Measurements from ENCODE around the gene HS3ST3A1.

The HS3ST3A1 gene

DNA sequence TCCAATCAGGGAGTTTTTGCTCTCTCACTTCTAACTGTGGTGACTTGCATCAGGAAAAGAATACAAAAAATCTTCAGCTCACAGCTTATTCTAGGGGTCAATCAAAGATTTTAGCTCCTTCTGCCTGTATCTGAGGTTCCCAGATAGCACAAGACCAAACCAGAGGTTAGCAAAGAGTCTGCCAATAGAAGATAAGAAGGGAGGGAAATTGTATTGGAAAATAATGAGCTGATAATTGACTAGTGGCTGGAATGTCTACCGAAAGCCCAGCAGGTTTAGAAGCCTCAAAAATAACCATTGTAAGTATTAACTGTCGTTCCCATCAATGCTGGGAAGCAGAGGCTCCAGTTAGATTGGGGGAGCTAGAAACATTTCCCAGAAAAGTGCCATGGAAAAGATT is 26.3 kb downstream of the HS3ST3A1 start:
- no peak for DNase-seq (ENCODE audit: low spot score)
- TF ChIP-seq, protein P1, sequence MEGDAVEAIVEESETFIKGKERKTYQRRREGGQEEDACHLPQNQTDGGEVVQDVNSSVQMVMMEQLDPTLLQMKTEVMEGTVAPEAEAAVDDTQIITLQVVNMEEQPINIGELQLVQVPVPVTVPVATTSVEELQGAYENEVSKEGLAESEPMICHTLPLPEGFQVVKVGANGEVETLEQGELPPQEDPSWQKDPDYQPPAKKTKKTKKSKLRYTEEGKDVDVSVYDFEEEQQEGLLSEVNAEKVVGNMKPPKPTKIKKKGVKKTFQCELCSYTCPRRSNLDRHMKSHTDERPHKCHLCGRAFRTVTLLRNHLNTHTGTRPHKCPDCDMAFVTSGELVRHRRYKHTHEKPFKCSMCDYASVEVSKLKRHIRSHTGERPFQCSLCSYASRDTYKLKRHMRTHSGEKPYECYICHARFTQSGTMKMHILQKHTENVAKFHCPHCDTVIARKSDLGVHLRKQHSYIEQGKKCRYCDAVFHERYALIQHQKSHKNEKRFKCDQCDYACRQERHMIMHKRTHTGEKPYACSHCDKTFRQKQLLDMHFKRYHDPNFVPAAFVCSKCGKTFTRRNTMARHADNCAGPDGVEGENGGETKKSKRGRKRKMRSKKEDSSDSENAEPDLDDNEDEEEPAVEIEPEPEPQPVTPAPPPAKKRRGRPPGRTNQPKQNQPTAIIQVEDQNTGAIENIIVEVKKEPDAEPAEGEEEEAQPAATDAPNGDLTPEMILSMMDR (IDR thresholded peaks at IDR 0.05; ENCODE audit: extremely low read depth, missing control alignments), result no peak

DNA sequence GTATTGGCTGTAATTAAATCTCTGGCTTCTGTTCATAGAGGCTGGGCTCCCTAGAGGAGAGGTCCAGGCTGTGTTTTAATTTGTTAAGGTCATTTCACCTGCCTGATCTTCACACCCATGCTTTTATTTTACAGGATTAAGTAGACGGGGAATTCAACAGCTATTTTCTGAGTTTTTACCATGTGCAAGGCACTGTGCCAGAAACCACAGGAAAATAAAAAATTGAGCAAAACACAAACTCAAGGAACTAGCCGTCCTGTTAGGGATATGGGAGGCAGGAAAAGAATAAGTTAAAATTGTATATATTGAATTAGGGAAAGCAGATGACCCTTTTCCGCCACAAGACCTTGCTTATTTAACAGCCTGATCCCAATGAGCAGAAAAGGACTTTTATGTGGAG is 29.1 kb downstream of the HS3ST3A1 start:
- TF ChIP-seq, protein P1 (IDR thresholded peaks at IDR 0.05; ENCODE audit: extremely low read depth, missing control alignments), result no peak
- no peak for DNase-seq (ENCODE audit: low spot score)

DNA sequence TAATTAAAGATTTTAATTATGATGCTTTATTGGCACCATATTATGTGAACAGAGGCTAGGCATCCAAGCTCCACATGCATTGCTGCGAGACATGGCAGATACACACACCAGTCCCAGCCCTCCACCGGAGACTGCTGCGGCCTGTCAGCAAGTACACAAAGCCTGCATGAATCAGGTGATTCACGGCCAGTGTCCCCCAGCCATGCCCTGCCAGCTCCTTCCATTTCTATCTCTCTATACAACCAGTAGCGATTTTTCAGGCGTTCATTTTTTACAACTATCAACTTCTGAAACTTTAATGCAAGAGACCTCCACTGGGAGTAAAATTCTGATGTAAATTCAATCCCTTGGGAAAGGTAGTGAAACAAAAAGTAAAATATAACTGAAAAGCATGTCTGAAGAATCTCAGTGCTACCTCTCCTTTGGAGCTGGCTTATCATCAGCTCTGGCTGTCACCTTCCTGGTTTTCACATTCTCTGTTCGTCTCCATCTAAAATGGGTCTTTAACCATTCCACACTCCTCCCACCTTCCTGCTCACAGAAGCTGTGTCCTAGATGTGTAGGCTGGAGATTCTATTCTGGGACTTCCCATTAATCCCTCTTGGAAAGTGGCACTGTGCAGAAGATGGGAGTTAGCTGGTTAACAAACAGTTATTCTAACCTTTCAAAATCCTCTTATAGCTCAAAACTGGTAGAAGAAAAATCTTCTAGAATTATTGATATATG is 32.2 kb downstream of the HS3ST3A1 start:
- no peak for DNase-seq (ENCODE audit: low spot score)
- TF ChIP-seq, protein P1 (IDR thresholded peaks at IDR 0.05; ENCODE audit: extremely low read depth, missing control alignments), result no peak

DNA sequence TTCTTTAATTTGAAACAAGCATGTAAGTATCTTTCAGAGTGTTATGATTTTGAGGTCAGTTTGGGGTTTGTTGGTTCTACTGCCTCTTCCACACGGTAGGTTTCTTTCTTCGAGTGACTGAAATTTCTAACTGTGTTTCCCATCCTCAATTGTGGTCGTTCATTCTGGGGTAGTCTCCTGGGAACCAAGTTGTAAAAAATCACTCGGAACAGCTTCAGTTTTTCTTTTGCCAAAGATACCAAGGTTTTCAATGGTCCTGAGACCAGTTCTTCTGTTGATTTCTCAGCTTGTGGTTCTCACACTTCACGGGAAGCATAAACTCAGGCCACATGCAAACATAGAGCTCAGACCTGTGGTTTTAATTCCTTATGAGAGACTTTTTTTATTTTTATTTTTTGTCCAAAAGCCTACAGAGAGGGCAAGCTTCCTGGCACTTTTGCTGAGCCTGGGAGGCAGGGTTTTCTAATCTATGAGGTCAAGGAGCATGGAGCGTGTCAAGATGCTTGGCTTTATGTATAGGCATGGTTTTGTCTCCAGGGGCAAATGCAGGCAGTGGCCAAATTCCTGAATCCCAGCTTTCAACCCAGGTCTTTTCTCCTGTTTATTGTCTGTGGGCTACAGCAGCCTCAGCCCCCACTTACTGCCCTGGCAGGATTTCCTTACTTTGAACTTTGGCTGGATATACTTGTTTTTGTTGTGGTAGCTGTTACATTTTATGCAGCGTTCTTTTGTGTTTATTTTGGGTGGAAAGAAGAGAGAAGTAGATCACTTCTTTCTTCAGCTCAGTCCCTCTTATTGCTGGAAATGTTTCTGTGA is 32.9 kb downstream of the HS3ST3A1 start:
- TF ChIP-seq, protein P1 (IDR thresholded peaks at IDR 0.05; ENCODE audit: extremely low read depth, missing control alignments), result no peak
- DNase-seq (ENCODE audit: low spot score), result no peak

DNA sequence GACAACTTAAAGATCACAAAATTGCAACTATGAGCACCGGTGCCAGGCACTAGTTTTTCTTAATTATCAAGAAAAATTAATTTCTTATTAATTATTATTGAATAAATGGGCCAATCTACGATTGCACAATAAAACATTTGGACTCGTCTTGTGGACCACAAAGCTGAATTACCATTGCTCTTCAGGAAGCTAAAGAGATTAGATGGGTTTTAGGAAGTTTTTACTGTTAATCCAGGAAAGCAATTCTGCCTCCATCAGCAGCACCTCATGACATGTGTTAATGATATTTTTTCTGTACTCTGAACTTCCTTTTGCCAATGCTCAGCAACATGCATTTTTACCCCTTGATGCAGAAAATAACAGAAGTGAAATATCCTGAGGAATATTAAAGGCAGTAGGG is 37.9 kb downstream of the HS3ST3A1 start:
- TF ChIP-seq, protein P1 (IDR thresholded peaks at IDR 0.05; ENCODE audit: extremely low read depth, missing control alignments), result no peak
- no peak for DNase-seq (ENCODE audit: low spot score)

DNA sequence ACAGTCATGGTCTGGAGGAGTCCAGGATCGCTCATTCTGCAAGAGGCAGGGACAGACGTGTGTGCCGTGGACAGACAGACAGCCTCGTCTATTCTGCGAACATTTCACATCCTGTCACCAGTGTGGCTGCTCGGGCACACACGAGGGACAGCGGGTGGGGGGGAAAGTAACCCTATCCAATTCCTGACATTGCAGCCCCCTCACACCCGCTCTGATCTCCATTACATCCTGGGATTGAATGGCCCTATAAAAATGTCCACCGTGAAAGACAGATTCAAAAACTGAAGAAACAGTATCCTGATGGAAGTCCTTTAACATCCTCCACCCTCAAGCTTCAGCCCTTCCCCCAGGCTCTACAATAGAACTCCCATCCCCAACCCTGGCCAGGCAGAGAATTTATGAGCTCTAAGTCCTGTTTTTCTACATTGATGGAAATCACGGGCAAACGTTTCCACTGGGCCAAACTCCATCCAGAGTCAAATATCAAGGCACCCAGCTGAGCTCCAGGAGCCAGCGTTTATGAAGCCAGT is 39.4 kb downstream of the HS3ST3A1 start:
- DNase-seq (ENCODE audit: low spot score), result no peak
- TF ChIP-seq, protein P1 (IDR thresholded peaks at IDR 0.05; ENCODE audit: extremely low read depth, missing control alignments), result no peak

Measured in GM20000 (cell line).